SU-DHL-6 (cell line): ENCODE results near the gene PYY.

Source experiments
- H2AFZ ChIP-seq: fragments of 200-600 bp; sonication (generic); 2 replicates; pipeline ENCODE4 v1.6.1; 2014; ENCODE audit warnings: low read depth, mild to moderate bottlenecking, moderate library complexity, mixed read lengths, antibody characterized with exemption, low read length; ENCODE audit not compliant: severe bottlenecking
- H3F3A ChIP-seq: fragments of 200-600 bp; shearing (Covaris generic); 2 replicates; pipeline ENCODE4 v1.6.0; 2016; ENCODE audit warnings: antibody characterized with exemption, mild to moderate bottlenecking; ENCODE audit not compliant: insufficient read depth
- H3K27ac ChIP-seq: fragments of 200-600 bp; sonication (generic); 2 replicates; pipeline ENCODE4 v1.5.1; 2016; ENCODE audit warnings: low read depth, mild to moderate bottlenecking, low read length, moderate library complexity, mixed read lengths
- H3K27me3 ChIP-seq: fragments of 200-600 bp; sonication (generic), shearing (Covaris generic); 2 replicates; pipeline ENCODE4 v1.6.0; 2014; ENCODE audit warnings: mild to moderate bottlenecking, low read length
- H3K36me3 ChIP-seq: fragments of 200-600 bp; sonication (generic); 2 replicates; pipeline ENCODE4 v1.6.1; 2014; ENCODE audit warnings: mild to moderate bottlenecking, low read length, mixed read lengths
- H3K4me2 ChIP-seq: fragments of 300-600, 200-600 bp; shearing (Covaris generic), sonication (generic); 2 replicates; pipeline ENCODE4 v1.6.0; 2014; ENCODE audit warnings: low read length, low read depth, mild to moderate bottlenecking; ENCODE audit not compliant: poor library complexity, severe bottlenecking
- H3K4me3 ChIP-seq: fragments of 200-600 bp; sonication (generic); 2 replicates; pipeline ENCODE4 v1.5.1; 2014; ENCODE audit warnings: antibody characterized with exemption, low read length, mild to moderate bottlenecking, mixed read lengths; ENCODE audit not compliant: insufficient read depth, poor library complexity, severe bottlenecking
- H3K79me2 ChIP-seq: fragments of 200-600 bp; sonication (generic); 2 replicates; pipeline ENCODE4 v1.6.1; 2014; ENCODE audit warnings: mild to moderate bottlenecking, low read length, moderate library complexity; ENCODE audit not compliant: insufficient read depth
- H3K9ac ChIP-seq: fragments of 200-600 bp; sonication (generic); 2 replicates; pipeline ENCODE4 v1.7.0; 2014; ENCODE audit warnings: mild to moderate bottlenecking, low read length
- H3K9me2 ChIP-seq: fragments of 200-600 bp; sonication (generic); replicated peaks from 2 replicates; pipeline ENCODE4 v1.6.1; 2014; ENCODE audit warnings: low read length; ENCODE audit not compliant: insufficient read depth
- H3K9me3 ChIP-seq: fragments of 200-600 bp; sonication (generic); 2 replicates; pipeline ENCODE4 v1.6.1; 2014; ENCODE audit warnings: low read length, mixed read lengths; ENCODE audit not compliant: insufficient read depth
- H4K20me1 ChIP-seq: fragments of 200-600 bp; sonication (generic); 2 replicates; pipeline ENCODE4 v1.6.1; 2014; ENCODE audit warnings: low read depth, mild to moderate bottlenecking, antibody characterized with exemption, low read length, moderate library complexity, mixed read lengths
- CTCF ChIP-seq: fragments of 200-600 bp; sonication (generic); IDR thresholded peaks from one replicate; pipeline ENCODE4 v1.5.1; 2017; ENCODE audit warnings: antibody characterized with exemption, mild to moderate bottlenecking, low read length, moderate library complexity; ENCODE audit not compliant: insufficient read depth, poor library complexity, severe bottlenecking
- EZH2phosphoT487 ChIP-seq: fragments of 200-600 bp; sonication (generic), shearing (Covaris generic); conservative IDR thresholded peaks from 2 replicates; pipeline ENCODE4 v1.6.1; 2018; ENCODE audit warnings: mild to moderate bottlenecking, antibody characterized with exemption, low read length, moderate library complexity, mixed read lengths

PYY gene

DNA sequence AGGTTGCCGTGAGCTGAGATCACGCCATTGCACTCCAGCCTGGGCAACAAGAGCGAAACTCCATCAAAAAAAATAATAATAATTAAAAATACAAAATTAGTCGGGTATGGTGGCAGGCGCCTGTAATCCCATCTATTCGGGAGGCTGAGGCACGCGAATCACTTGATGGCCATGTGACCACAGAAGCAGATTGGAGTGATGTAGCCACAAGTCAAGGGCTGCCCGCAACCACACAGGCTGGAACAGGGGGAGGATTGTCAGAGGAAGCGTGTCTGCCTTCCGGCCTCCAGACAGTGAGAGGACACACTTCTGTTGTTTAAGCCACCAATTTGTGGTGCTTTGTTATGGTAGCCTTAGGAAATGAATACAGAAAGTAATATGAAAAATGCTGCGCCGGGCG, 38.9 kb upstream of the PYY start:
- TF ChIP-seq EZH2phosphoT487 = no peak
- TF ChIP-seq CTCF = no peak
- H3K27ac ChIP-seq = no peak overlapping the region
- H3K9me2 ChIP-seq = no peaks in the 10 kb centered on the region
- no peak overlapping the region for H2AFZ ChIP-seq
- no peak overlapping the region for H3K4me3 ChIP-seq
- no peaks in the 10 kb centered on the region for H3F3A ChIP-seq
- H3K27me3 ChIP-seq = no peaks in the 10 kb centered on the region
- no peaks in the 10 kb centered on the region for H3K79me2 ChIP-seq
- H3K9ac ChIP-seq = no peak overlapping the region
- no peaks in the 10 kb centered on the region for H3K36me3 ChIP-seq
- H4K20me1 ChIP-seq = no peaks in the 10 kb centered on the region
- no peak overlapping the region for H3K4me2 ChIP-seq
- H3K9me3 ChIP-seq = no peaks in the 10 kb centered on the region

DNA sequence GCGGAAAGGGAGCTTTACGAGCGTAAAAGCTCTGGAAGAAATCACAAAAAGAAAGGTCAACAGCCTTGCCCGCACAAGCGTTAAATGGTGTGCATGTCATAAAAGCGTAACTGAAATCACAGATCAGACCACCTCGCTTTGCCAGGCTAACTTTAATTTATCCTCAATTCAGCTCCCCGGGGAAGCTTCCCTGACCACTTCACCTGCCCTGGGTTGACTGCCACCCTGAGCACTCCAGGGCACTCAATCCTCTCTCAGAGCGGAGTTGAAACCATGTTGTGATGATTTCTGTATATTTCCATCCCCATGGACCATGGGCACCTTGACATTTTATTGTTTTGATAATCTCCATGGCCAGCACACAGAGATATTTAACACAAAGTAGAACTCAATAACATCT, 34.6 kb upstream of the PYY start:
- Histone ChIP-seq H2AFZ (no peak overlapping the region), H3K9ac (no peak overlapping the region), H3K9me3 (no peaks in the 10 kb centered on the region), H3K27ac (no peak overlapping the region), H3K4me3 (no peak overlapping the region), H3K9me2 (no peaks in the 10 kb centered on the region), H3K79me2 (no peaks in the 10 kb centered on the region), H4K20me1 (no peaks in the 10 kb centered on the region), H3F3A (no peaks in the 10 kb centered on the region), H3K27me3 (no peaks in the 10 kb centered on the region), H3K36me3 (no peaks in the 10 kb centered on the region), H3K4me2 (no peak overlapping the region)
- TF ChIP-seq CTCF (no peak), EZH2phosphoT487 (no peak)

GRCh38 chr17:43987131-43988021, 33.6 kb upstream of the PYY start:
- H3K36me3 ChIP-seq = no peaks in the 10 kb centered on the region
- H3K27me3 ChIP-seq = no peaks in the 10 kb centered on the region
- no peaks in the 10 kb centered on the region for H3F3A ChIP-seq
- no peak overlapping the region for H3K9ac ChIP-seq
- TF ChIP-seq EZH2phosphoT487 = no peak
- TF ChIP-seq CTCF = no peak
- H2AFZ ChIP-seq = no peak overlapping the region
- no peaks in the 10 kb centered on the region for H3K9me2 ChIP-seq
- no peaks in the 10 kb centered on the region for H4K20me1 ChIP-seq
- no peak overlapping the region for H3K4me3 ChIP-seq
- no peak overlapping the region for H3K4me2 ChIP-seq
- H3K9me3 ChIP-seq = no peaks in the 10 kb centered on the region
- H3K27ac ChIP-seq = no peak overlapping the region
- no peaks in the 10 kb centered on the region for H3K79me2 ChIP-seq
